Activated CD8-positive, alpha-beta T cell treated with anti-CD3 and anti-CD28 coated beads for 36 hours (primary cell): Measurements from ENCODE around the gene PPP1R1C. TPM values are rescaled to one million over a fixed set of nuclear protein-coding genes. Genes with fewer than 3 reads are reported as not detected.

Experiments
- ATAC-seq: fragments of 200-7000 bp; cut with Tn5 transposase; one replicate; pipeline ENCODE4 v1.10.0; 2021; ENCODE audit warnings: mild to moderate bottlenecking, moderate library complexity
- CTCF ChIA-PET: fragments of 350-600 bp; sonication (Branson Sonifier 250); formaldehyde crosslinking; loops from one replicate; lab custom pipeline; 2021; ENCODE audit warnings: antibody characterized with exemption; lab: Charles Lee
- POLR2A ChIA-PET: fragments of 350-600 bp; sonication (Branson Sonifier 250); formaldehyde crosslinking; loops from one replicate; lab custom pipeline; 2021; ENCODE audit warnings: antibody characterized with exemption; lab: Charles Lee
- DNase-seq: peaks from one replicate; pipeline ENCODE4 v3.0.0-alpha.2; 2020
- H3K27ac Mint-ChIP-seq: one replicate; pipeline ENCODE4 v1.8.0; 2021; ENCODE audit warnings: mild to moderate bottlenecking, mixed read lengths
- H3K27me3 Mint-ChIP-seq: one replicate; pipeline ENCODE4 v1.8.0; 2021; ENCODE audit warnings: mixed read lengths
- H3K36me3 Mint-ChIP-seq: one replicate; pipeline ENCODE4 v1.8.0; 2021; ENCODE audit warnings: low read depth, mixed read lengths
- H3K4me1 Mint-ChIP-seq: one replicate; pipeline ENCODE4 v1.8.0; 2021; ENCODE audit warnings: low read depth, mixed read lengths
- H3K4me3 Mint-ChIP-seq: one replicate; pipeline ENCODE4 v1.8.0; 2021; ENCODE audit warnings: mild to moderate bottlenecking, moderate library complexity, mixed read lengths
- H3K9me3 Mint-ChIP-seq: one replicate; pipeline ENCODE4 v1.8.0; 2021; ENCODE audit warnings: mixed read lengths
- CTCF ChIP-seq: fragments of 200-600 bp; IDR thresholded peaks from one replicate; pipeline ENCODE4 v1.8.0; 2022; ENCODE audit warnings: antibody characterized with exemption, mild to moderate bottlenecking
- intact Hi-C: fragments of 100-400 bp; cut with micrococcal nuclease; formaldehyde crosslinking; loops from one replicate; pipeline ENCODE4 v1.10.0; 2022
- total RNA-seq, 2 experiments: library from RNA; stranded (reverse); gene quantifications; one replicate each; pipeline ENCODE4 v1.2.3, GENCODE V29; 2021

PPP1R1C gene
- total RNA-seq, 2 experiments from 2014 or later = not detected

GRCh38 chr2:182048621-182049020 lies 63.0 kb downstream of the PPP1R1C start:
- no peaks in the 10 kb centered on the region for H3K27me3 Mint-ChIP-seq
- CTCF ChIA-PET = no interaction called here
- no peak for ATAC-seq

GRCh38 chr2:182049372-182050148 lies 63.9 kb downstream of the PPP1R1C start:
- CTCF ChIA-PET = no interaction called here
- TF ChIP-seq CTCF = no peak
- Mint-ChIP-seq H3K27ac (no peak overlapping the region), H3K36me3 (no peaks in the 10 kb centered on the region), H3K4me1 (no peaks in the 10 kb centered on the region), H3K9me3 (no peaks in the 10 kb centered on the region), H3K4me3 (no peak overlapping the region), H3K27me3 (no peaks in the 10 kb centered on the region)
- POLR2A ChIA-PET = no interaction called here
- intact Hi-C loops = no loop called here
- DNase-seq = no peak
- ATAC-seq = no peak

More at GRCh38 chr2:182048621-182049020, 63.0 kb downstream of the PPP1R1C start:
- no peak for DNase-seq
- POLR2A ChIA-PET = no interaction called here
- TF ChIP-seq CTCF = no peak
- Mint-ChIP-seq H3K36me3 (no peaks in the 10 kb centered on the region), H3K4me3 (no peak overlapping the region), H3K9me3 (no peaks in the 10 kb centered on the region), H3K4me1 (no peaks in the 10 kb centered on the region), H3K27ac (no peak overlapping the region)
- intact Hi-C loops = no loop called here

- intact Hi-C loops = no loop called here
- Mint-ChIP-seq H3K27me3 (no peaks in the 10 kb centered on the region), H3K36me3 (no peaks in the 10 kb centered on the region), H3K27ac (no peak overlapping the region), H3K9me3 (no peaks in the 10 kb centered on the region), H3K4me3 (no peak overlapping the region), H3K4me1 (no peaks in the 10 kb centered on the region)
- ChIA-PET CTCF (no interaction called here), POLR2A (no interaction called here)
- DNase-seq (no peak), ATAC-seq (no peak)
- TF ChIP-seq CTCF = no peak
These were observed 64.9 kb downstream of the PPP1R1C start for GRCh38 chr2:182050333-182051135.

GRCh38 chr2:182055993-182056392 lies 70.3 kb downstream of the PPP1R1C start:
- no peak overlapping the region for H3K4me3 Mint-ChIP-seq
- TF ChIP-seq CTCF = no peak
- no peaks in the 10 kb centered on the region for H3K9me3 Mint-ChIP-seq
- POLR2A ChIA-PET = no interaction called here
- intact Hi-C loops = no loop called here
- no peak for ATAC-seq
- no peak overlapping the region for H3K27ac Mint-ChIP-seq
- peaks cover 5% of the 10 kb centered on the region for H3K27me3 Mint-ChIP-seq
- CTCF ChIA-PET = no interaction called here
- no peak for DNase-seq
- no peaks in the 10 kb centered on the region for H3K4me1 Mint-ChIP-seq
- H3K36me3 Mint-ChIP-seq = no peaks in the 10 kb centered on the region

- no peak for DNase-seq
- POLR2A ChIA-PET = no interaction called here
- H3K27me3 Mint-ChIP-seq = peaks cover 5% of the 10 kb centered on the region
- CTCF ChIA-PET = no interaction called here
- no peak for ATAC-seq
- intact Hi-C loops = no loop called here
- no peak overlapping the region for H3K4me3 Mint-ChIP-seq
- H3K36me3 Mint-ChIP-seq = no peaks in the 10 kb centered on the region
- no peaks in the 10 kb centered on the region for H3K9me3 Mint-ChIP-seq
- H3K27ac Mint-ChIP-seq = no peak overlapping the region
- no peaks in the 10 kb centered on the region for H3K4me1 Mint-ChIP-seq
- no peak for TF ChIP-seq CTCF
These were observed 71.3 kb downstream of the PPP1R1C start for GRCh38 chr2:182057002-182057401.
